ENCODE results near the gene KIF13A. TPM values are rescaled to one million over a fixed set of nuclear protein-coding genes. Genes with fewer than 3 reads are reported as not detected.

Gene KIF13A
- 44.4 and 44.5 TPM in 2 replicates for total RNA-seq
- long read RNA-seq, partial matches to known transcripts, result 7 of 10 reads
- long read RNA-seq, other reads (novel, unspliced or antisense), result 3 of 10 reads

DNA sequence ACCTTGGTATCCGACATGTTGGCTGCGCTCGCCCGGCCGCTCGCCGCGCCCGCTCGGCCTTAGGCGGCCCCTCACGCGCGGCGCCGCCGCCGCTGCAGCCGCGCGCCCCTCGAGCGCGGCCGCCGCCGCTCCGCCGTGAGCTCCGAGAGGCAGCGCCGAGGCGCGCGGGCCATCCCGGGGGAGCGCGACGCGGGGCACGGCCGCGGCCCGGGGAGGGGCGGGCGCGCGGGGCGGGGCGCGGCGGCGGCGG lies at the start of gene KIF13A:
TSS of gene KIF13A (minus strand) at position 189 of the 250 bp plus-strand sequence. CDS start at position 17, 172 bp downstream.
- TF ChIP-seq, protein P1, sequence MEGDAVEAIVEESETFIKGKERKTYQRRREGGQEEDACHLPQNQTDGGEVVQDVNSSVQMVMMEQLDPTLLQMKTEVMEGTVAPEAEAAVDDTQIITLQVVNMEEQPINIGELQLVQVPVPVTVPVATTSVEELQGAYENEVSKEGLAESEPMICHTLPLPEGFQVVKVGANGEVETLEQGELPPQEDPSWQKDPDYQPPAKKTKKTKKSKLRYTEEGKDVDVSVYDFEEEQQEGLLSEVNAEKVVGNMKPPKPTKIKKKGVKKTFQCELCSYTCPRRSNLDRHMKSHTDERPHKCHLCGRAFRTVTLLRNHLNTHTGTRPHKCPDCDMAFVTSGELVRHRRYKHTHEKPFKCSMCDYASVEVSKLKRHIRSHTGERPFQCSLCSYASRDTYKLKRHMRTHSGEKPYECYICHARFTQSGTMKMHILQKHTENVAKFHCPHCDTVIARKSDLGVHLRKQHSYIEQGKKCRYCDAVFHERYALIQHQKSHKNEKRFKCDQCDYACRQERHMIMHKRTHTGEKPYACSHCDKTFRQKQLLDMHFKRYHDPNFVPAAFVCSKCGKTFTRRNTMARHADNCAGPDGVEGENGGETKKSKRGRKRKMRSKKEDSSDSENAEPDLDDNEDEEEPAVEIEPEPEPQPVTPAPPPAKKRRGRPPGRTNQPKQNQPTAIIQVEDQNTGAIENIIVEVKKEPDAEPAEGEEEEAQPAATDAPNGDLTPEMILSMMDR (IDR thresholded peaks at IDR 0.05; ENCODE audit: unreplicated experiment), result no peak
- Mint-ChIP-seq H3K4me3 (ENCODE audit: low read depth) (peak within 1 kb of the TSS; percentile 93), H3K4me1 (ENCODE audit: low read depth) (peaks cover 31% of the 10 kb centered on the region), H3K36me3 (ENCODE audit: insufficient read depth) (peaks cover 4% of the 10 kb centered on the region), H3K27me3 (peaks cover 3% of the 10 kb centered on the region), H3K27ac (peak within 1 kb of the TSS; percentile 99), H3K9me3 (ENCODE audit: low read depth) (no peaks in the 10 kb centered on the region)
- no peak for DNase-seq (ENCODE audit: low spot score, unreplicated experiment)

GRCh38 chr6:18036781-18037180 lies 49.3 kb upstream of the KIF13A start:
- H3K36me3 Mint-ChIP-seq (ENCODE audit: insufficient read depth), result no peaks in the 10 kb centered on the region
- peaks cover 1% of the 10 kb centered on the region for H3K4me1 Mint-ChIP-seq (ENCODE audit: low read depth)
- TF ChIP-seq, protein P1 (IDR thresholded peaks at IDR 0.05; ENCODE audit: unreplicated experiment), result no peak
- H3K4me3 Mint-ChIP-seq (ENCODE audit: low read depth), result no peak overlapping the region
- peaks cover 4% of the 10 kb centered on the region for H3K9me3 Mint-ChIP-seq (ENCODE audit: low read depth)
- DNase-seq (ENCODE audit: low spot score, unreplicated experiment), result no peak
- H3K27me3 Mint-ChIP-seq, result no peaks in the 10 kb centered on the region
- no peak overlapping the region for H3K27ac Mint-ChIP-seq

GRCh38 chr6:18035330-18035854 lies 48.0 kb upstream of the KIF13A start:
- no peak overlapping the region for H3K27ac Mint-ChIP-seq
- no peaks in the 10 kb centered on the region for H3K27me3 Mint-ChIP-seq
- TF ChIP-seq, protein P1 (IDR thresholded peaks at IDR 0.05; ENCODE audit: unreplicated experiment), result no peak
- H3K4me1 Mint-ChIP-seq (ENCODE audit: low read depth), result peaks cover 1% of the 10 kb centered on the region
- H3K36me3 Mint-ChIP-seq (ENCODE audit: insufficient read depth), result no peaks in the 10 kb centered on the region
- H3K9me3 Mint-ChIP-seq (ENCODE audit: low read depth), result peaks cover 4% of the 10 kb centered on the region
- H3K4me3 Mint-ChIP-seq (ENCODE audit: low read depth), result no peak overlapping the region
- no peak for DNase-seq (ENCODE audit: low spot score, unreplicated experiment)

- DNase-seq (ENCODE audit: low spot score, unreplicated experiment), result no peak
- Mint-ChIP-seq H3K36me3 (ENCODE audit: insufficient read depth) (no peaks in the 10 kb centered on the region), H3K9me3 (ENCODE audit: low read depth) (peaks cover 4% of the 10 kb centered on the region), H3K27ac (no peak overlapping the region), H3K4me1 (ENCODE audit: low read depth) (peaks cover 1% of the 10 kb centered on the region), H3K4me3 (ENCODE audit: low read depth) (no peak overlapping the region), H3K27me3 (no peaks in the 10 kb centered on the region)
- TF ChIP-seq, protein P1 (IDR thresholded peaks at IDR 0.05; ENCODE audit: unreplicated experiment), result no peak
Measured at GRCh38 chr6:18034798-18035202, 47.4 kb upstream of the KIF13A start.

- Mint-ChIP-seq H3K4me1 (ENCODE audit: low read depth) (peaks cover 1% of the 10 kb centered on the region), H3K36me3 (ENCODE audit: insufficient read depth) (no peaks in the 10 kb centered on the region), H3K27me3 (no peaks in the 10 kb centered on the region), H3K27ac (no peak overlapping the region), H3K4me3 (ENCODE audit: low read depth) (no peak overlapping the region), H3K9me3 (ENCODE audit: low read depth) (peaks cover 3% of the 10 kb centered on the region)
- TF ChIP-seq, protein P1 (IDR thresholded peaks at IDR 0.05; ENCODE audit: unreplicated experiment), result no peak
- no peak for DNase-seq (ENCODE audit: low spot score, unreplicated experiment)
Measured at GRCh38 chr6:18031680-18032256, 44.3 kb upstream of the KIF13A start.
